WTC11 (cell line): ENCODE measurements around the gene ZNF407. TPM values are rescaled to one million over a fixed set of nuclear protein-coding genes. Genes with fewer than 3 reads are reported as not detected.

Experiments used
- ATAC-seq: fragments of 200-7000 bp; cut with Tn5 transposase; 2 replicates; pipeline ENCODE4 v1.10.0; 2021; ENCODE audit warnings: mild to moderate bottlenecking, moderate library complexity
- CTCF ChIA-PET: fragments of 300-600 bp; sonication (Branson Sonifier 250); formaldehyde crosslinking; loops from one replicate; lab custom pipeline; 2021; ENCODE audit warnings: antibody characterized with exemption; lab: Charles Lee
- POLR2A ChIA-PET: fragments of 350-600 bp; sonication (Branson Sonifier 250); formaldehyde crosslinking; loops from one replicate; lab custom pipeline; 2021; ENCODE audit warnings: antibody characterized with exemption; lab: Charles Lee
- DNase-seq: peaks from one replicate; pipeline ENCODE4 v3.0.0; 2021; ENCODE audit warnings: low spot score
- H3K27ac Mint-ChIP-seq: 2 replicates; pipeline ENCODE4 v1.8.0; 2021; ENCODE audit warnings: mixed read lengths
- H3K27me3 Mint-ChIP-seq: 2 replicates; pipeline ENCODE4 v1.8.0; 2021; ENCODE audit warnings: low read depth, mild to moderate bottlenecking, moderate library complexity, mixed read lengths
- H3K36me3 Mint-ChIP-seq: 2 replicates; pipeline ENCODE4 v1.8.0; 2021; ENCODE audit warnings: mixed read lengths
- H3K4me1 Mint-ChIP-seq: 2 replicates; pipeline ENCODE4 v1.8.0; 2022; ENCODE audit warnings: mixed read lengths
- H3K4me3 Mint-ChIP-seq: 2 replicates; pipeline ENCODE4 v1.8.0; 2021; ENCODE audit warnings: mild to moderate bottlenecking, moderate library complexity, mixed read lengths
- H3K9me3 Mint-ChIP-seq: 2 replicates; pipeline ENCODE4 v1.8.0; 2021; ENCODE audit warnings: mixed read lengths
- ARID4B ChIP-seq: sonication (generic); formaldehyde crosslinking; IDR thresholded peaks from 2 replicates; pipeline ENCODE4 v1.8.0; 2023; ENCODE audit warnings: missing genetic modification reagents, mild to moderate bottlenecking, borderline replicate concordance
- CBFB ChIP-seq: sonication (generic); formaldehyde crosslinking; IDR thresholded peaks from 2 replicates; pipeline ENCODE4 v1.8.1; 2022; ENCODE audit warnings: mild to moderate bottlenecking, low read depth, missing genetic modification reagents
- CREM ChIP-seq: sonication (generic); formaldehyde crosslinking; IDR thresholded peaks from 2 replicates; pipeline ENCODE4 v1.8.1; 2022; ENCODE audit warnings: mild to moderate bottlenecking, missing genetic modification reagents, moderate library complexity
- GRHL2 ChIP-seq: fragments of 250-450 bp; sonication (Bioruptor Pico); IDR thresholded peaks from 2 replicates; pipeline ENCODE4 v1.8.0; 2022; ENCODE audit warnings: mild to moderate bottlenecking, moderate library complexity; ENCODE audit not compliant: insufficient replicate concordance, severe bottlenecking
- MLX ChIP-seq: sonication (generic); formaldehyde crosslinking; IDR thresholded peaks from 2 replicates; pipeline ENCODE4 v1.8.1; 2023; ENCODE audit warnings: mild to moderate bottlenecking, missing genetic modification reagents, moderate library complexity
- NFE2L1 ChIP-seq: sonication (generic); formaldehyde crosslinking; IDR thresholded peaks from 2 replicates; pipeline ENCODE4 v1.8.1; 2023; ENCODE audit warnings: missing genetic modification reagents
- NR1H2 ChIP-seq: sonication (generic); formaldehyde crosslinking; IDR thresholded peaks from 2 replicates; pipeline ENCODE4 v1.9.0; 2021; ENCODE audit warnings: mild to moderate bottlenecking, moderate library complexity, missing genetic modification reagents
- NR2C2 ChIP-seq: sonication (generic); formaldehyde crosslinking; IDR thresholded peaks from 2 replicates; pipeline ENCODE4 v1.8.0; 2022; ENCODE audit warnings: mild to moderate bottlenecking, missing genetic modification reagents
- NR3C1 ChIP-seq: sonication (generic); formaldehyde crosslinking; conservative IDR thresholded peaks from 2 replicates; pipeline ENCODE4 v1.8.1; 2023; ENCODE audit warnings: low read depth, mild to moderate bottlenecking, missing genetic modification reagents
- PRDM15 ChIP-seq: sonication (generic); formaldehyde crosslinking; IDR thresholded peaks from 2 replicates; pipeline ENCODE4 v1.8.0; 2022; ENCODE audit warnings: missing genetic modification reagents
- TP53 ChIP-seq: sonication (generic); formaldehyde crosslinking; IDR thresholded peaks from 2 replicates; pipeline ENCODE4 v1.8.1; 2023; ENCODE audit warnings: mild to moderate bottlenecking, missing genetic modification reagents
- USF2 ChIP-seq: sonication (generic); formaldehyde crosslinking; IDR thresholded peaks from 2 replicates; pipeline ENCODE4 v1.8.1; 2023; ENCODE audit warnings: mild to moderate bottlenecking, missing genetic modification reagents, moderate library complexity
- ZNF232 ChIP-seq: sonication (generic); formaldehyde crosslinking; IDR thresholded peaks from 2 replicates; pipeline ENCODE4 v1.8.0; 2022; ENCODE audit warnings: mild to moderate bottlenecking, missing genetic modification reagents
- ZNF281 ChIP-seq: sonication (generic); formaldehyde crosslinking; IDR thresholded peaks from 2 replicates; pipeline ENCODE4 v1.8.0; 2023; ENCODE audit warnings: mild to moderate bottlenecking, missing genetic modification reagents
- ZNF512 ChIP-seq: sonication (generic); formaldehyde crosslinking; IDR thresholded peaks from 2 replicates; pipeline ENCODE4 v1.8.1; 2022; ENCODE audit warnings: missing genetic modification reagents, borderline replicate concordance
- total RNA-seq: library from RNA; stranded (reverse); gene quantifications from 3 replicates; pipeline ENCODE4 v1.2.3, GENCODE V29; 2021
- TF ChIP-seq, protein P1 (sequence below): sonication (generic); formaldehyde crosslinking; IDR thresholded peaks from 2 replicates; pipeline ENCODE4 v1.8.0; 2023; ENCODE audit warnings: missing genetic modification reagents
- TF ChIP-seq, protein P2 (sequence below): fragments of 250-450 bp; sonication (Bioruptor Pico); IDR thresholded peaks from 2 replicates; pipeline ENCODE4 v1.9.0; 2021; ENCODE audit warnings: mild to moderate bottlenecking

Gene ZNF407
- total RNA-seq, 1 experiment from 2014 or later = 6.5 TPM

GRCh38 chr18:75000920-75001319 lies 403.2 kb downstream of the ZNF407 start (continued):
- no peak for TF ChIP-seq ARID4B (CRISPR knock-in tag)
- no peak for TF ChIP-seq CBFB (CRISPR knock-in tag)
- TF ChIP-seq NR1H2 (CRISPR knock-in tag) = no peak

GRCh38 chr18:75003039-75003438 lies 405.4 kb downstream of the ZNF407 start:
- ATAC-seq = no peak
- CTCF ChIA-PET = interaction anchor here (0.7 kb wide), 1 partner anchor 1018 kb away, joined by 3 read pairs; no protein-coding TSS in a partner anchor
- TF ChIP-seq ZNF512 (no peak), NR3C1 (CRISPR knock-in tag) (no peak), ZNF232 (CRISPR knock-in tag) (no peak), PRDM15 (CRISPR knock-in tag) (no peak), CREM (CRISPR knock-in tag) (no peak), NFE2L1 (no peak), TP53 (no peak), USF2 (no peak), NR2C2 (no peak), ZNF281 (CRISPR knock-in tag) (no peak), MLX (CRISPR knock-in tag) (no peak), GRHL2 (CRISPR knock-in tag) (no peak)
- TF ChIP-seq, protein P1, sequence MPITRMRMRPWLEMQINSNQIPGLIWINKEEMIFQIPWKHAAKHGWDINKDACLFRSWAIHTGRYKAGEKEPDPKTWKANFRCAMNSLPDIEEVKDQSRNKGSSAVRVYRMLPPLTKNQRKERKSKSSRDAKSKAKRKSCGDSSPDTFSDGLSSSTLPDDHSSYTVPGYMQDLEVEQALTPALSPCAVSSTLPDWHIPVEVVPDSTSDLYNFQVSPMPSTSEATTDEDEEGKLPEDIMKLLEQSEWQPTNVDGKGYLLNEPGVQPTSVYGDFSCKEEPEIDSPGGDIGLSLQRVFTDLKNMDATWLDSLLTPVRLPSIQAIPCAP (CRISPR knock-in tag) = no peak
- TF ChIP-seq, protein P2, sequence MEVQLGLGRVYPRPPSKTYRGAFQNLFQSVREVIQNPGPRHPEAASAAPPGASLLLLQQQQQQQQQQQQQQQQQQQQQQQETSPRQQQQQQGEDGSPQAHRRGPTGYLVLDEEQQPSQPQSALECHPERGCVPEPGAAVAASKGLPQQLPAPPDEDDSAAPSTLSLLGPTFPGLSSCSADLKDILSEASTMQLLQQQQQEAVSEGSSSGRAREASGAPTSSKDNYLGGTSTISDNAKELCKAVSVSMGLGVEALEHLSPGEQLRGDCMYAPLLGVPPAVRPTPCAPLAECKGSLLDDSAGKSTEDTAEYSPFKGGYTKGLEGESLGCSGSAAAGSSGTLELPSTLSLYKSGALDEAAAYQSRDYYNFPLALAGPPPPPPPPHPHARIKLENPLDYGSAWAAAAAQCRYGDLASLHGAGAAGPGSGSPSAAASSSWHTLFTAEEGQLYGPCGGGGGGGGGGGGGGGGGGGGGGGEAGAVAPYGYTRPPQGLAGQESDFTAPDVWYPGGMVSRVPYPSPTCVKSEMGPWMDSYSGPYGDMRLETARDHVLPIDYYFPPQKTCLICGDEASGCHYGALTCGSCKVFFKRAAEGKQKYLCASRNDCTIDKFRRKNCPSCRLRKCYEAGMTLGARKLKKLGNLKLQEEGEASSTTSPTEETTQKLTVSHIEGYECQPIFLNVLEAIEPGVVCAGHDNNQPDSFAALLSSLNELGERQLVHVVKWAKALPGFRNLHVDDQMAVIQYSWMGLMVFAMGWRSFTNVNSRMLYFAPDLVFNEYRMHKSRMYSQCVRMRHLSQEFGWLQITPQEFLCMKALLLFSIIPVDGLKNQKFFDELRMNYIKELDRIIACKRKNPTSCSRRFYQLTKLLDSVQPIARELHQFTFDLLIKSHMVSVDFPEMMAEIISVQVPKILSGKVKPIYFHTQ (CRISPR knock-in tag) = no peak

More at GRCh38 chr18:75003039-75003438, 405.4 kb downstream of the ZNF407 start:
- POLR2A ChIA-PET = no interaction called here
- Mint-ChIP-seq H3K4me3 (no peak overlapping the region), H3K27me3 (no peaks in the 10 kb centered on the region), H3K27ac (no peak overlapping the region), H3K9me3 (0 out of 2 replicates have a peak, but pooled peaks cover 4% of the 10 kb centered on the region), H3K36me3 (no peaks in the 10 kb centered on the region), H3K4me1 (peaks cover 21% of the 10 kb centered on the region)
- no peak for DNase-seq
